Measurements from ENCODE around the gene CDS2.

GRCh38 chr20:5188736-5189135 lies 61.9 kb downstream of the CDS2 start:
- no peak for TF ChIP-seq SREBF2 (IDR thresholded peaks at IDR 0.05)
- no peak for TF ChIP-seq CTCF (IDR thresholded peaks at IDR 0.05)
- no peak for TF ChIP-seq POLR2A (IDR thresholded peaks at IDR 0.05; ENCODE audit: low read length)
- no peak for TF ChIP-seq E2F6 (IDR thresholded peaks at IDR 0.05; ENCODE audit: borderline replicate concordance, low read depth)
- TF ChIP-seq RCOR1 (IDR thresholded peaks at IDR 0.05; ENCODE audit: low read depth, low read length): no peak
- no peak for TF ChIP-seq JUN (IDR thresholded peaks at IDR 0.05)
- TF ChIP-seq REST (IDR thresholded peaks at IDR 0.05): no peak
- TF ChIP-seq RFX5 (IDR thresholded peaks at IDR 0.05): no peak
- TF ChIP-seq SMC3 (IDR thresholded peaks at IDR 0.05): no peak
